Muscle layer of colon (tissue), 2 donors: ENCODE data around the gene ANKRD13B.

Source experiments
- H3K27ac ChIP-seq: one replicate; pipeline ENCODE4 v1.7.0; 2013; ENCODE audit warnings: low read depth, mild to moderate bottlenecking, low read length, moderate library complexity
- H3K27me3 ChIP-seq, 2 donors: one replicate each; pipeline ENCODE4 v1.7.0; 2013; ENCODE audit warnings: low read length in 2 of 2, mild to moderate bottlenecking in 2 of 2; ENCODE audit not compliant: insufficient read depth in 2 of 2, control insufficient read depth in 1 of 2
- H3K36me3 ChIP-seq: one replicate; pipeline ENCODE4 v1.7.0; 2013; ENCODE audit warnings: mild to moderate bottlenecking, low read length; ENCODE audit not compliant: insufficient read depth
- H3K4me1 ChIP-seq: one replicate; pipeline ENCODE4 v1.7.0; 2013; ENCODE audit warnings: mild to moderate bottlenecking, low read length; ENCODE audit not compliant: insufficient read depth
- H3K4me3 ChIP-seq, 2 donors: one replicate each; pipeline ENCODE4 v1.7.0; 2013; ENCODE audit warnings: low read length in 2 of 2, low read depth in 1 of 2, mild to moderate bottlenecking in 1 of 2, moderate library complexity in 1 of 2
- H3K9ac ChIP-seq: one replicate; pipeline ENCODE4 v1.7.0; 2013; ENCODE audit warnings: low read length
- H3K9me3 ChIP-seq: one replicate; pipeline ENCODE4 v1.7.0; 2013; ENCODE audit warnings: mild to moderate bottlenecking, low read length
- donor health status: abdominal sarcoma.
- donor health status: Adenocarcinoma of cecum.

Gene ANKRD13B

DNA sequence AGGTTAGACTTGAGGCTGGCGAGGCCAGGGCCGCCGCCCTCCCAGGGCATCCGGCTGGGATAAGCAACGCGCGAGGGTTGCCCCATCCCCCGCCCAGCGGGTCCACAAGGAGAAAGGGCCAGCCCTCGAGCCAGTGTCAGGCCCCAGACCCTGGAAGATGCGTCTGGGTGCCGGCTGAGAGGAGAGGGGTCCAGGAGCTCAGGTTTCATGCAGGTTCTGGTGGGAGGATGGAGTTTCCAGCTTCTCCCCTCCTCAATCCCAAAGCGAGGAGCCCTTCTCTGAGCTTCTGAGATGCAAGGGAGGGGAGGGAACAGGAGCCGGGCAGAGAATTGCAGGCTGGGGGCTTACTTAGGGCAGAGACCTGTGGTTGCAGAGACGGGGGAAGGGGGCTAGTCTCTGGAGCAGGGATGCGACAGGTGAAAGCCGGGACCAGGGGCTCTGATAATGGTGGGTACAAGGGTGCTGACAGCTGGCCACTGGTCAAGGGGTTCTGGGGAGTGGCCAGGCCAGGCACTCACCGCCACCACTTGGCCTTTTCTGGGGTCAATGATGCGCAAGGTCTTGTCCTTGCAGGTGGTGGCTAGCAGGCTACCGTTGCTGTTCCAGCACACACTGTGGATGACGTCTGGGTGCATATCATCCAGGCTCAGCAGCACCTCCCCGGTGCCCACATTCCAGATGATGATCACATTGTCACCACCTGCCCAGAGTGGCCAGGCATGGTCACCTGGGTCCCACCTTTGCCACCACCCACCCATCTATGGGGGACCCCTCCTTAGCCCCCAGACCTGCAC is 25.5 kb downstream of the ANKRD13B start:
- Histone ChIP-seq H3K27ac (no peak overlapping the region), H3K27me3 (peaks cover 0 to 27% of the 10 kb centered on the region in 2 donors), H3K9ac (no peak overlapping the region), H3K4me3 (peak overlapping the region; percentile 27 to 63), H3K9me3 (no peaks in the 10 kb centered on the region), H3K4me1 (peaks cover 71% of the 10 kb centered on the region), H3K36me3 (no peaks in the 10 kb centered on the region)

DNA sequence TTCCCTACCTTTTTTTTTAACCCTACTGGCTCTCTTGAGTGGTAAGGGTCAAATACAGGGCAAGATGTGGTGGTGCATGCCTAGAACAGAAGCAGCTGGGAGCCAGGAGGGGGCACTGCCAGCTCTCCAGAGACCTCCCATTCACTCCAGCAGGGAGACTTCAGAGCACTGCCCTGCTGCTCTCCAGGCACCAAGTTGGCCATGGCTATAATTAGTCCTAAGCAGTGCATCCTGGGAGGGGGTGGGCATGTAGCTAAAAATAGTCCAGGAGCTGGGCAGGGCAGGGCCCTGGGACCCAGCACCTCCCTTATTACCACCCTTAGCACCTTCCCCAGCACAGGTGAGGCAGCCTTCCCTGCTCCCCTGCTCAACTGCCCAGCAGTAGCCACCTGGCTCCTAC is 26.3 kb downstream of the ANKRD13B start:
- H3K27me3 ChIP-seq = peaks cover 0 to 27% of the 10 kb centered on the region in 2 donors
- no peak overlapping the region for H3K4me3 ChIP-seq
- no peak overlapping the region for H3K9ac ChIP-seq
- no peak overlapping the region for H3K27ac ChIP-seq
- no peaks in the 10 kb centered on the region for H3K9me3 ChIP-seq
- peaks cover 63% of the 10 kb centered on the region for H3K4me1 ChIP-seq
- no peaks in the 10 kb centered on the region for H3K36me3 ChIP-seq

DNA sequence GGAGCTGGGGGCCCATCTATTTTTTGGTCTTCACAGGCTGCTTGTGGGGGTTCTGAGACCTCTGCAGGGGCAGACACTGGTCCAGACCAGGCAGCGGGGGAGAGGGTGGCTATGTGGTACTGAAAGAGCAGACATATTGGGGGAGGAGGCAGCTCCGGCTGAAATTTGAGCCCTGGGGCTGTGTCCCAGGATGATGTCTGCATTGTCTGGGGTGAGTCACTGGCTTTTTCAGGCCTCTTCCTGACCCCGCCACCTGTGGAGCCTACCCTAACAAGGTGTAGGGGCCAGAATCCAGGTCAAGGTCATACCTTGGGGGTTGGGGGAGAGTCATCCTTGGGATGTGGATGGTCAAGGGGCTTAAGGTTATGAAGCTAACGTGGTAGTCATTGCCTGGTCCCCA is 27.3 kb downstream of the ANKRD13B start:
- Histone ChIP-seq H3K36me3 (no peaks in the 10 kb centered on the region), H3K4me3 (no peak overlapping the region), H3K9me3 (no peaks in the 10 kb centered on the region), H3K27me3 (peaks cover 0 to 27% of the 10 kb centered on the region in 2 donors), H3K27ac (no peak overlapping the region), H3K9ac (no peak overlapping the region), H3K4me1 (peaks cover 54% of the 10 kb centered on the region)

DNA sequence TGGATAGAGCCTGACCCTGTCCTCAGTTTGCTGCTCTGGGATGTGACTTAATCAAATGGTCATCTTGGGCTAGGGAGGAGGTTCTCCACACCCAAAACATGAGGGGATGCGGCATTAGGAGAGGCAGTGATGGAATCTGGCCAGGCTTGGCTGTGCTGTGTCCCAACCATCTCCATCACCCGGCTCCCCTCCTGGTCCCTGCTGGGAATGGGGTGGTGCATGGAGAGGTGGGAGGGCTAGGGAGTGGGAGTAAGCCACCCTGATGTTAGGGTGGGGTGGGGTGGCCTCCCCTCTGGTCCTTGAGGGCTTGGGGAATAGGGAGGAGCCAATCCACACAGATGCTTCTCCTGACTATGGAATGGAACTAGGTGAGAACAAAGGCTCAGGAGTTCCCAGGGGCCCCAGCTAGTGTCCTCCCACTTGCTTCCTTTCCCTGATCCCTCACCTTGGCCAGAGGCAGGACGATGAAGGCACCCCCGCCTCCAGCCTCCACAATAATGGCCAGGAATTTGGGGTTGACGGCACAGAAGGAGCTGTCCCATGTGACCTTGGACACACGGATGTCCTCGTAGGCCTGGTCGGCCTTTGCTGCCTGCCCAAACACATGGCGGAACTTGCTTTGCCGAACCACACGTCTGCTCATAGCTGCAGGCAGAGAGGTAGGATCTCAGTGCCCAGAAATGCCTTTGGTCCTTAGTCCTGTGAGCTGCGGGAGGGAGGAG is 28.0 kb downstream of the ANKRD13B start:
- H3K27me3 ChIP-seq = peaks cover 0 to 27% of the 10 kb centered on the region in 2 donors
- no peak overlapping the region for H3K27ac ChIP-seq
- no peaks in the 10 kb centered on the region for H3K36me3 ChIP-seq
- no peak overlapping the region for H3K9ac ChIP-seq
- peaks cover 50% of the 10 kb centered on the region for H3K4me1 ChIP-seq
- H3K9me3 ChIP-seq = no peaks in the 10 kb centered on the region
- H3K4me3 ChIP-seq = no peak overlapping the region

DNA sequence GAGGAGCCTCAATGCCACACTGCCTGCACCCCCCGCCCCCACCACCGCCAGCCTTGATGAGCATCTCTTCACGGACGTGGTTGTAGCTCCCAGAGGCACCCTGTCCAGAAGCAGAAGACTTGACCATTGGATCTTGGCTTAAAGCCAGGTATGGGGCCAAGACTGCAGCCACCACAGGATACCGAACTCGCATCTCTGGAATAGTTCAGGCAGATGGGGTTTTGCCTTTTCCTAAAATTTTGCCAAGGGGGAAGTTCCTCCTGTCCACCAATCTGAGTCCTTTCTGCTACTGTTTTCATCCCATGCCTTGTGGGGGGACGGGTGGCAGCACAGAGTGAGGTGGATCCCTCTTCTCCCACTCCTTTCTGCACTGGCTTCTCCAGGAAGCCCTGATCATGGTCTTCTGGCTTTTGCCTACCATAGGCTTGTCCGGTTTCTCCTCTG is 28.8 kb downstream of the ANKRD13B start:
- Histone ChIP-seq H3K36me3 (no peaks in the 10 kb centered on the region), H3K9ac (no peak overlapping the region), H3K27me3 (peaks cover 0 to 21% of the 10 kb centered on the region in 2 donors), H3K9me3 (no peaks in the 10 kb centered on the region), H3K4me3 (peak overlapping the region; percentile 71 to 89), H3K4me1 (peaks cover 42% of the 10 kb centered on the region), H3K27ac (peak overlapping the region; percentile 81)

DNA sequence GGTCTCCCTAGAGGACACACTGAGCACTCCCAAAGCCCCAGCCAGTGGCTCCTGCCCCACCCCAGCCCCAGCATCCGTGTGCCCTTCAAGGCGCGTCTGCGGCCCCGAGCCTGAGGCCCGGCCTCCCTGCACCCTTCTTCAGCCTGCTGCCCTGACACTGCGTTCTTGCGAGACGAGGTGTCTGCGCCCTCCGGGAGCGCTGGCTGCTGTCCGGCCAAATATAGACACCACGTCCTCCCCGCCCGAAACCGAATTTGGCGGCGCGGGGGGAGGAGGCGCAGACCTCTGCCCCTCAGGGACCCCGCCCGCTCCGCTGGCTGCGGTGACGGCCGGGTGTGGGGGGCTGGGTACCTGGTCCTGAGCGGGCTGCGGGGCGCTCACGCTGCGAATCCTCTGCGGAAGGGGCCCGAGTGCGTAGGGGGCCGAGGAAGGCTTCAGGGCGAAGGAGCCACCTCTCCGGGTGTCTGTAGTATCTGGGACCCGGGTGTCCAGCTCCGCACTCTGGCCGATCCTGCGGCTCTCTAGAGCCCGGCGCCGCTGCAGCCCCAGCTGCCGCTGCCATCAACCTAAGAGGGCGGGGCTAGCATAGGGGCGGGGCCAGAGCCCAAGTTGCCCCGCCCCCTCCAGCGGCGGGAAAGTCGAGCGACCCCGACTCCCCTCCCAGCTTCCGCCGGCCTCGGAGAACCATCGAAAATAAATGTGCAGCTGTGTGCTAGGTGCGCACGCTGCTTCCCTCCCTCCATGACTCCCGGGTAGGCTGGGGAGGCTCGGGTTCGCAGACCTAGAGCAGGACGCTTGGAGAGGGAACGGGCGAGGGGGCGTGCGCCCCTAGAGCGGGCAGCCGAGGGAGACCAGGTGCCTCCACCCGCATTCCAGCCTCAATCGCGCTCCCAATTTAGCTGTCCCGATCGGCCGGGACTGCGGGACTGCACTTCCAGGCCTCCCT is 29.7 kb downstream of the ANKRD13B start, which contains the start of gene CORO6:
TSS of gene CORO6 (minus strand) at position 576 of the 946 bp plus-strand sequence. CDS start 1,491 bp downstream, outside the sequence.
- no peaks in the 10 kb centered on the region for H3K36me3 ChIP-seq
- H3K4me1 ChIP-seq = peaks cover 34% of the 10 kb centered on the region
- H3K27me3 ChIP-seq = peaks cover 0 to 13% of the 10 kb centered on the region in 2 donors
- no peak within 1 kb of the TSS for H3K9ac ChIP-seq
- H3K9me3 ChIP-seq = no peaks in the 10 kb centered on the region
- H3K4me3 ChIP-seq = peak within 1 kb of the TSS; percentile 71 to 89
- peak within 1 kb of the TSS; percentile 81 for H3K27ac ChIP-seq

DNA sequence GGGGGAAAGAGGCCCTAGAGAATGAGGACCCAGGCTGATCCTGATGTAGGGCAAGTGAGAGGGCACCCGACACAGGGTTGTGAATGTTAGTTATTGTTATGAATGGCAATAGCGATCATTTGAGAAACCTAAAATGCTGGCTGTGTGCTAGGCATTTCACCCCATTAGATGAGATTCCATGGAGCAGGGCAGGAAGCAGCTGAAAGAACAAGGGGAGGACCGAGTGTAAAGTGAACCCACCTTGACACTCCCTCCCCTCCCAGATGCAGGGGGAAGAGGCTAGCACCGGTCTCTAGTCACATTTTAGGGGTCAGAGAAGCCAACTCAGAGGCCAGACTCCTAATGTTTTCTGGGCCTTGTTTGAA is 30.3 kb downstream of the ANKRD13B start:
- H3K9ac ChIP-seq = no peak overlapping the region

DNA sequence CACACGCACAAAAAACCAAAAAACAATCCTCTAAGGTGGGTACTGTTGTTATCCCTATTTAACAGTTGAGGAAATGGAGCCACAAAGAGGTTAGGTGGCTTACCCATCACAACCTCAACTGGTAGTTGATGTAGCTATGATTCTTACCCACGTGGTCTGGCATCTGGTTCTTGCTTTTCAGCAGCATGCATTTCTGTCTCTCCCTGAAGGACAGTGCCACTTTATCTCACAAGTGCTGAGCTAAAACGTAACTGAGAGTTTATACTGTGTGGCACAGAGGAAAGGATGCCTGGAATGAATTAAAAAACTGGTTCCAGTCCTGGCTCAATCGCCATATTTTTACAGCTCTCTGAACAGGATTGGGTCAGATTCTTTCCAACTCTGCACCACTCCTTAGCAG is 31.7 kb downstream of the ANKRD13B start:
- Histone ChIP-seq H3K4me1 (peaks cover 16% of the 10 kb centered on the region), H3K9ac (no peak overlapping the region), H3K4me3 (no peak overlapping the region), H3K27me3 (no peaks in the 10 kb centered on the region), H3K27ac (no peak overlapping the region), H3K36me3 (no peaks in the 10 kb centered on the region), H3K9me3 (no peaks in the 10 kb centered on the region)

More for the DNA sequence above, 30.3 kb downstream of the ANKRD13B start:
- peaks cover 0 to 12% of the 10 kb centered on the region in 2 donors for H3K27me3 ChIP-seq
- H3K4me1 ChIP-seq = peaks cover 29% of the 10 kb centered on the region
- peak overlapping the region; percentile 71 to 89 for H3K4me3 ChIP-seq
- H3K9me3 ChIP-seq = no peaks in the 10 kb centered on the region
- H3K36me3 ChIP-seq = no peaks in the 10 kb centered on the region
- H3K27ac ChIP-seq = no peak overlapping the region

DNA sequence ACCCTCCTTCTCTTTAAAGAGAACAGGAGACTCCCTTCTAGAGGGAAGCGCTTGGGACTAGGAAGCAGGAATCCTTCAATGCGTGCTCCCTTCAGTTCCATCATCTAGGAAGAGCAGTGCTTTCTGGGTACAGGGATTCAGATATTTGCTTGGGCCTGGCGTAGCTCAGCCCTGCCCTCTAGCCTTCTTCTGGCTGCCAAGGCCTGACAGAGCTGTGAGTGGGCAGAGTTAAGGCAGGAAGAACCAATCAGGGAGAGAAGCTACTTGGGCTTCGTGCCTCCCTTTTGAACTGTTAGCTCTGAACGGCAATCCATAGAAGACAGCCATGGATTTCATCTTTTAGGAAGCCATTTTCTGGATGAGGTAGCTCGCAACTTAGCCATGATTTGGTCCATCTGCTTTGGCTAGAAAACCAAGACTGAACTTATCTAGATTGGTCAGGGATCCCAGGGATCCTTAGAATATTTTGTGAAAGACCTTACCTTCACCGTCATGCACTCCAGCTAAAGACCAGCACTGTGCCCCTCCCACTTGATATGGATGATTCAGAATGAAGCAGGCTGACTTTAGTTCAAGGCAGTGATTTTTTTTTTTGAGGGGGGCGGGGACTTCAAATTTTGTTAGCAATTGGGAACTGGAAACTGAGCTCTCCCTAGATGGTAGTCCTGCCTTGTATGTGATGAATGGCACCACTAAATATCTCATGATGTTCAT is 32.3 kb downstream of the ANKRD13B start:
- Histone ChIP-seq H3K27me3 (no peaks in the 10 kb centered on the region), H3K27ac (no peak overlapping the region), H3K36me3 (no peaks in the 10 kb centered on the region), H3K9me3 (no peaks in the 10 kb centered on the region), H3K4me3 (no peak overlapping the region), H3K9ac (no peak overlapping the region), H3K4me1 (peaks cover 12% of the 10 kb centered on the region)

DNA sequence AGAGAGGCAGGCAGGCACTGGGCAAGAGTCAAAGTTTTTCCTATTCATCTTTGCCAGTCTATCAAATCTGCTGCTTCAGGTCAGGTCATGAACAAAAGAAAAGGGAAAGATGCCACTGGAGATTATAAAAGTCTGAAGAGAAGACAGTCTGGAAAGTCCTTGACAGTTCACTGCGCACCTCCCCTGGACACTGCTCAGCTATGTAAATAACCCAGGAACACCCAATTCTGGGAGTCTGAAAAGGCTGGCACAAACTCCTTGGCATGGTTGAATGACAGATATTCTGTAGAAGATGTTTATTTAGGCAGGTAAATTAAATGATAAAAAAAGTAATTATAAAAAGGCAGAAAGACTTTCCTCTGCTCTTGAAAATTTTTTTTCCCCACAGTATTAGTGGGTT is 35.0 kb downstream of the ANKRD13B start:
- Histone ChIP-seq H3K27me3 (no peaks in the 10 kb centered on the region), H3K36me3 (peaks cover 26% of the 10 kb centered on the region), H3K9ac (no peak overlapping the region), H3K9me3 (no peaks in the 10 kb centered on the region), H3K4me1 (no peaks in the 10 kb centered on the region), H3K27ac (no peak overlapping the region), H3K4me3 (no peak overlapping the region)
